Spinal cord (tissue), 10 donors: ENCODE data around the gene GRPR. TPM values are rescaled to one million over a fixed set of nuclear protein-coding genes. Genes with fewer than 3 reads are reported as not detected.

ENCODE experiments used
- DNase-seq, 6 donors: peaks; one replicate each; pipeline versions ENCODE4 v3.0.0 to v3.0.0-alpha.2; 2013 to 2015; ENCODE audit warnings: low spot score in 6 of 6, low read depth in 4 of 6
- H3K27ac ChIP-seq: one replicate; pipeline ENCODE4 v1.5.1; 2013; ENCODE audit warnings: low read depth, low read length, control low read depth
- H3K27me3 ChIP-seq: one replicate; pipeline ENCODE4 v1.6.1; 2013; ENCODE audit warnings: low read length; ENCODE audit not compliant: control insufficient read depth, insufficient read depth
- H3K36me3 ChIP-seq: one replicate; pipeline ENCODE4 v1.6.1; 2013; ENCODE audit warnings: low read length; ENCODE audit not compliant: control insufficient read depth, insufficient read depth
- H3K4me1 ChIP-seq: one replicate; pipeline ENCODE4 v1.6.1; 2013; ENCODE audit warnings: low read length; ENCODE audit not compliant: control insufficient read depth, insufficient read depth
- H3K4me3 ChIP-seq: one replicate; pipeline ENCODE4 v1.5.1; 2013; ENCODE audit warnings: low read depth, low read length, control low read depth
- H3K9me3 ChIP-seq: one replicate; pipeline ENCODE4 v1.6.1; 2013; ENCODE audit warnings: low read length; ENCODE audit not compliant: control insufficient read depth, insufficient read depth
- WGBS: methylation state at CpG from one replicate; pipeline ENCODE4 v1.1.5; 2013; ENCODE audit warnings: missing lambda C conversion rate; ENCODE audit not compliant: insufficient coverage; 5-methylcytosine and 5-hydroxymethylcytosine counted together
- polyA plus RNA-seq, 2 donors: library from polyadenylated mRNA; unstranded; fragments of 120-200 nt; gene quantifications; one replicate each; pipeline ENCODE4 v1.2.1, GENCODE V29; 2013; ENCODE audit not compliant: insufficient read length in 2 of 2
- total RNA-seq, 2 donors: library from RNA; depleted of rRNA in 1 of 2; stranded (reverse); fragments of 120-200 nt in 1 of 2; fragments of >200 nt in 1 of 2; gene quantifications; one replicate each; pipeline versions ENCODE4 v1.2.3 to v1.2.4, GENCODE V29; 2013 to 2014
- donor health status: healthy.

The GRPR gene
- total and polyA plus RNA-seq, 4 donors: 0.47 to 2.8 (median 0.60) TPM

GRCh38 chrX:16101581-16101980, 21.8 kb upstream of the GRPR start:
- no peak for DNase-seq
- no peaks in the 10 kb centered on the region for H3K9me3 ChIP-seq
- no peak overlapping the region for H3K27ac ChIP-seq
- peaks cover 4% of the 10 kb centered on the region for H3K27me3 ChIP-seq
- 71% methylated on average over 1 of the region's 2 CpGs for WGBS
- H3K4me3 ChIP-seq: no peak overlapping the region
- H3K4me1 ChIP-seq: no peaks in the 10 kb centered on the region
- no peaks in the 10 kb centered on the region for H3K36me3 ChIP-seq

- no peak overlapping the region for H3K4me3 ChIP-seq
- H3K27ac ChIP-seq: no peak overlapping the region
- H3K9me3 ChIP-seq: no peaks in the 10 kb centered on the region
- no peak for DNase-seq
- H3K27me3 ChIP-seq: peaks cover 3% of the 10 kb centered on the region
- H3K4me1 ChIP-seq: no peaks in the 10 kb centered on the region
- no peaks in the 10 kb centered on the region for H3K36me3 ChIP-seq
- 100% methylated on average over 3 of the region's 4 CpGs for WGBS
These were observed 19.7 kb upstream of the GRPR start for GRCh38 chrX:16103625-16104024.

- no peaks in the 10 kb centered on the region for H3K9me3 ChIP-seq
- H3K4me1 ChIP-seq: no peaks in the 10 kb centered on the region
- no peaks in the 10 kb centered on the region for H3K36me3 ChIP-seq
- H3K4me3 ChIP-seq: no peak overlapping the region
- H3K27me3 ChIP-seq: peaks cover 3% of the 10 kb centered on the region
- peak in 1 of 6 donors; percentile 15 for DNase-seq
- 100% methylated on average over 1 of the region's 2 CpGs for WGBS
- no peak overlapping the region for H3K27ac ChIP-seq
These were observed 10.9 kb upstream of the GRPR start for GRCh38 chrX:16112428-16112827.

GRCh38 chrX:16113978-16114565, 9.3 kb upstream of the GRPR start:
- Histone ChIP-seq H3K4me3 (no peak overlapping the region), H3K27me3 (peaks cover 5% of the 10 kb centered on the region), H3K9me3 (no peaks in the 10 kb centered on the region), H3K4me1 (no peaks in the 10 kb centered on the region), H3K36me3 (no peaks in the 10 kb centered on the region), H3K27ac (no peak overlapping the region)
- no CpG with 5 or more reads among the region's 1 CpG for WGBS
- no peak for DNase-seq

- H3K27me3 ChIP-seq: peaks cover 5% of the 10 kb centered on the region
These were observed 8.8 kb upstream of the GRPR start for GRCh38 chrX:16114611-16115010.

GRCh38 chrX:16119353-16120220, 3.8 kb upstream of the GRPR start:
- no peak overlapping the region for H3K27ac ChIP-seq
- no peaks in the 10 kb centered on the region for H3K4me1 ChIP-seq
- 69% methylated on average over 5 of the region's 5 CpGs for WGBS
- H3K36me3 ChIP-seq: no peaks in the 10 kb centered on the region
- no peak overlapping the region for H3K4me3 ChIP-seq
- DNase-seq: no peak
- no peaks in the 10 kb centered on the region for H3K9me3 ChIP-seq
- peaks cover 7% of the 10 kb centered on the region for H3K27me3 ChIP-seq

More at GRCh38 chrX:16114611-16115010, 8.8 kb upstream of the GRPR start:
- H3K36me3 ChIP-seq: no peaks in the 10 kb centered on the region
- H3K27ac ChIP-seq: no peak overlapping the region
- no CpG with 5 or more reads among the region's 4 CpGs for WGBS
- no peaks in the 10 kb centered on the region for H3K4me1 ChIP-seq
- H3K4me3 ChIP-seq: no peak overlapping the region
- no peak for DNase-seq
- H3K9me3 ChIP-seq: no peaks in the 10 kb centered on the region

GRCh38 chrX:16120431-16120830, 2.9 kb upstream of the GRPR start:
- H3K4me1 ChIP-seq: no peaks in the 10 kb centered on the region
- no peak overlapping the region for H3K27ac ChIP-seq
- peaks cover 10% of the 10 kb centered on the region for H3K27me3 ChIP-seq
- H3K4me3 ChIP-seq: no peak overlapping the region
- no peaks in the 10 kb centered on the region for H3K36me3 ChIP-seq
- no CpG with 5 or more reads among the region's 3 CpGs for WGBS
- H3K9me3 ChIP-seq: no peaks in the 10 kb centered on the region
- no peak for DNase-seq

- peaks cover 20% of the 10 kb centered on the region for H3K27me3 ChIP-seq
- H3K36me3 ChIP-seq: no peaks in the 10 kb centered on the region
- H3K4me1 ChIP-seq: no peaks in the 10 kb centered on the region
- H3K4me3 ChIP-seq: no peak overlapping the region
- no peaks in the 10 kb centered on the region for H3K9me3 ChIP-seq
- 95% methylated on average over 4 of the region's 7 CpGs for WGBS
- H3K27ac ChIP-seq: no peak overlapping the region
- DNase-seq: no peak
These were observed 836 bp downstream of the GRPR start for GRCh38 chrX:16124201-16124600.

GRCh38 chrX:16125520-16126149, 2.3 kb downstream of the GRPR start:
- DNase-seq: no peak
- Histone ChIP-seq H3K36me3 (no peaks in the 10 kb centered on the region), H3K27ac (no peak overlapping the region), H3K27me3 (peaks cover 28% of the 10 kb centered on the region), H3K9me3 (no peaks in the 10 kb centered on the region), H3K4me3 (no peak overlapping the region), H3K4me1 (no peaks in the 10 kb centered on the region)
- WGBS: 62% methylated on average over 4 of the region's 5 CpGs
